ENCODE data around the gene ATRN.
"Not testable (repeated sequence)": the region's sequence is repeated elsewhere in the genome, so short reads cannot be mapped to it uniquely, and the experiment has no call there.

ATRN gene

DNA sequence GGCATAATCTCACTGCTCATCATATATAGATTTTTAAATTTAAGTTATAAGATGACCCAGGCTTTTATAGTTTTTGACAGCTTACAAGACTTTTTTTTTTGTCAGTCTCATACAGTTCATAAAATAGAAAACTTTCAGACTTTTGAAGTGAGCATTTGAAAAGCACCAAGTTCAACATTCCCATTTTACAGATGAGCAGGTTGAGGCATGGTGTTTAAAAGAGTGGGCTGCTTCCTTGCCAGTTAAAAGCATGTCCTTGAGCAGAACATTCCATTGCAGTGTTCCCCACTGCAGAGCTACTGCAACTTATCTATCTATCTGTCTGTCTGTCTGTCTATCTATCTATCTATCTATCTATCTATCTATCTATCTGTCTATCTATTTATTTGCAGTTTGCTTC, 105.5 kb downstream of the ATRN start:
- DNase-seq: no peak

DNA sequence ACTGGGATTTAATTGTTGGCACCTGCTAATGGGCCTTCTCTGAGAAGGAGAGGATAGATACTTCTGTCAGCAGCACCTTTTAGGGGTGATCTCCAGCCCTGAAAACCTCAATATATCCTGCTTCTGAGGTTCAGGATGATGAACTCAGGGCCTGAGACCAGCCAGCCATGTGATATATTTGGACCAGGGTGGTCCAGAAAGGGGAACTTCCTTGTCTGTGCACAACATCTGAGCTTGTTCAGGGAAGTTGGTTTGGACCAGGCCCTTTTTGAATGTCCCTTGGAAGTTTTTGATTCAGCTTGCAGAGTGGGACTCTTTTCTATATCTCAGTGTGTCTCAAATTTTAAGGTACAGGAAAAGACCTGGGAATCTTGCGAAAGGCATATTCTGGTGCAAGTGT, 106.5 kb downstream of the ATRN start:
- DNase-seq: no peak

DNA sequence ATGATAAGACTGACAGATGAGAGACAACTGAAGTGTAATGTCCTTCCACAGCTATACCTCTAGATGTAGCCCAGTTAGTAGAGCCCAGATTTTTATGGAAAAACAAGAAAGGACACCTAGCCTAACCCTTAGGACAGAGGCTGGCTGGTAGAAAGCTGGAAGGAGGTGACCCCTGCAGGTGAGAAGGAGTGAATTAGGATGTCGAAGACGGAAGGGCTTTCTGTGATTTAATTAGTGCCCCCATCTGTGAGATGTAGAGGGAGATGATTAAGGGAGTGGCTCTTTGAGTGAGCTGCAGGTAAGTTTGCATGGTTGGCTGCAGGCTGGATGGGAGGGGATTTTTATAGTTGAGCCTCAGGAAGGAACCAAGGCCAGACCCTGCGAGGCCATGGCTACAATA, 109.6 kb downstream of the ATRN start:
- DNase-seq: no peak

DNA sequence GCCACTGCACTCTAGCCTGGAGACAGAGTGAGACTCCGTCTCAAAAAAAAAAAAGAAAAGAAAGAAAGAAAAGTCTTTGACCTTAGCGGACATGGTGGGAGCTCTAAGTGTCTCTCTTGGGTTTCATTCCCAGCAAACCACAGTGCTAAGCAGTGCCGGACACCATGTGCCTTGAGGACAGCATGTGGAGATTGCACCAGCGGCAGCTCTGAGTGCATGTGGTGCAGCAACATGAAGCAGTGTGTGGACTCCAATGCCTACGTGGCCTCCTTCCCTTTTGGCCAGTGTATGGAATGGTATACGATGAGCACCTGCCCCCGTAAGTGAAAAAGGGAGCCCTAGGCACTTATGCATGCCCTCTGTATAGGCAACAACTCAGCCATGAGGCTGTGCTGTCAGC, 112.9 kb downstream of the ATRN start:
- no peak for DNase-seq

DNA sequence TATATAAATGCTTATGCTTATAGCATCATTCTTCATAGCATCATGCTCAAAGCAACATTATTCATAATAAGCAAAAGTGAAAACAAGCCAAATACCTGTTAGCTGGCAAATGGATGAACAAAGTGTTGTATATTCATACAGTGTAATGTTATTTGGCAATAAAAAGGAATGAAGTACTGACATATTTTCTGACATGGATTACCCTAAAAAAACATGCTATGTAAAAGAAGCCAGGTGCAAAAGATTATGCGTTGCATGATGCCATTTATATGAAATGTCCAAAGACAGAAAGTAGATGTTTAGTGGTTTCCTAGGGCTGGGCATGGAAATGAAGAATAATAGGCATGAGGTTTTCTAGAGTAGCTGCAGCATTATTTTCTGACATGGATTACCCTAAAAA, 115.3 kb downstream of the ATRN start:
- no peak for DNase-seq

DNA sequence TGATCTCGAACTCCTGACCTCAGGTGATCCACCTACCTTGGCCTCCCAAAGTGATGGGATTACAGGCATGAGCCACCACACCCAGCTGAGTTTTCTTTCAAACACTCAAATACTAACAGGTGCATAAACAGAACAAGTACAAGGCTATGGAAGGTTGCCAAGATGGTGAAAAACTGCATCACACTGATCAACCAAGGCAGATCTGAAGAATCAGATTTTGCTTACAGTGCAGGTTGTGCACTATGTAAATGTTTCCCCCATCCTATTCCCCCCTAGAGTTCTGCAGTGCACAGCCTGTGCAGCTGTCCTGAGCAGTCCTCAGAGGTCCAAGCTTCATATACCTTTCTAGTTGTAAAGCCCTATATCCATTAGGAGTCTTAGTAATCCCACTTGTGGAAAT, 119.3 kb downstream of the ATRN start:
- no peak for DNase-seq

DNA sequence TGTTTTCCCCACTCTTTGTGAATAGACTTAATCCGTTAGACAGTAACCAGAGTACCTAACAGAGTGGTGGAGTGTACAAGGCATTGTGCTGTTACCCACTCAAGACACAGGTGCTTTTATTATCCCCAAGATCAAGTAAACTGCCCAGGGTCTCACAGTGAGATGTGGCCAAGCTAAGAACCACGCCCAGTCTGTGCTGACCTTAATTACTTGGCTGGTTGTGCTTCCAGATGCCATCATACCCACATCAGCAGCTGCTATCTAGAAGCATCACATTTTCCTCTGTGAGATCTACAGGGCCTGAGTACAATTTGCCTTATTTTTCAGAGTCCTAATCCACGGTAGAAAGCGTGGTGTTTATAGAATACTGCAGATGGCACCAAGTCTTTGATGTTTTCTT, 122.1 kb downstream of the ATRN start:
- no peak for DNase-seq

DNA sequence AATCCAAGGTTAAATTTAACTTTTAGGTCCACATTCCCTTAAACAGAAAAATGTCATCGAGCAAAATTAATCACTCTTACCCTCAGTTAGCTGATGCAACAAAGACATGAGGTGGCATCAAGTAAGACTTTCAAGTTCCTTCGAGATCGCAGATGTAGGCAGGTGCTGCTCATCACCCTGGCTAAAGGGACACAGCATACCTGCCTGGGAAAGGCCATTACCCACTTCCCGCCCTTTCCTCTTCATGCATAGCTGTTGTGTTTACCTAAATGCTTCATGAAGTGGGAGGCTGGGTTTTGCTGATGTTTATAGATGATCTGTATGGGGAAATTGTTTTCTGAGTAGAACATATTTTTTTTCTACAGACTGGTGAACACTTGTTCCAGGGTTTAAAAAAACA, 124.7 kb downstream of the ATRN start:
- DNase-seq: no peak

DNA sequence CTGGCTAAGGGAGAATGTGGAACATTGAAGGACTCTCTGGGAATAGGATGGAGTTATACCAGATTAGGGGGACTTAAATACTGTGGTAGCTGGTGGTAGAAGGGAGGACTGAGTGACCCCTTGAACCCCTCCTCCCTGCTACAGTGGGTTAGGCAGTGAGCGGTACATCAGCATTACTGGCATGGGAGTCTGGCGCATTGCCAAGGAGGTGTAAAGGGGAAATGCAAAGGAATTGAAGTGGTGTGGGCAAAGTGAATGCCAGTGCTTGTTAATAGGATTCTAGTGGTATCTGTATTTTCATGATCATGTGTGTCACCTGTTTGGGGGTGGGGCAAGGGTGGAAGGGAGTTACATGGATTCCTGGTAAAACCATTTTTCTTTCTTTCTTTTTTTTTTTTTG, 132.3 kb downstream of the ATRN start:
- no peak for DNase-seq

DNA sequence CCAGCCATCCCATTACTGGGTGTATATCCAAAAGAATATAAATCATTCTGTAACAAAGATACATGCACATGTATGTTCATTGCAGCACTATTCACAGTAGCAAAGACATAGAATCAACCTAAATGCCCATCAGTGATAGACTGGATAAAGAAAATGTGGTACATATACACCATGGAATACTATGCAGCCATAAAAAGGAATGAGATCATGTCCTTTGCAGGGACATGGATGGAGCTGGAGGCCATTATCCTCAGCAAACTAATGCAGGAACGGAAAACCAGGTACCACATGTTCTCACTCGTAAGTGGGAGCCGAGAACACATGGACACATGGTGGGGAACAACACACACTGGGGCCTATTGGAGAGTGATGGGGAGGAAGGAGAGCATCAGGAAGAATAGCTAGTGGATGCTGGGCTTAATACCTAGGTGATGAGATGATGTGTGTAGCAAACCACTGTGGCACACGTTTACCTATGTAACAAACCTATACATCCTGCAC, 134.6 kb downstream of the ATRN start:
- not testable (repeated sequence) for DNase-seq

DNA sequence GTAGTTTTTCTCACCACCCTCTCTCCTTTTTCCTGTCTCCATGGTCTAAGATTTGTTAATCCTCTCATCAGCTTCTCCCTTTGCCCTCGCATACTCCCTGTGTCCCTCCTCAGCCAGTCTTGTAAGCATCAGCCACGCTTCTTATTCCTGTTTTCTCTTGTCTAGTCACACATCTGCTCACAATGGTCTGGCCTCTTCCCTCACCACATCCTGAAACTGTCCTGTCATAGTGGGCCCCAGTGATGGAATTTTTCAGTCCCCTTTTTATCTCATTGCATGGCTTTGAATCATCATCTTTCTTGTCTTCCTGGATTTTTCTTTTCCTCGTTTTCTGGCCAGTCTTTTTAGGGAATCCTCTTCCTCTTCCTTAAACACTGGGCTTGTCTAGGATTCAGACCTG, 135.2 kb downstream of the ATRN start:
- DNase-seq: no peak

DNA sequence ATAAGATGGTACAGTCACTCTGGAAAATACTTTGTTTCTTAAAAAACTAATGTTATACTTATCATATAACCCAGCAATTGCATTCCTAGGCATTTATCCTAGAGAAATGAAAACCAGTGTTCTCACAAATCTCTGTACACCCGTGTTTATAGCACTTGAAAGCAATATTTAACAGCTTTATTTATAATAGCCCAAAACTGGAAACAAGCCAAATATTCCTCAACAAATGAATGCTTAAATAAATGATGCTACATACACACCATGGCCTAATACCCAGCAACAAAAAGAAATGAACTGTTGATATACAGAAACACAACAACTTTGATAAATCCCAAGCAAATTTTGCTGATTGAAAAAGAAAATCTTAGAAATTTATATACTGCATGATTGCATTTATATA, 141.1 kb downstream of the ATRN start:
- DNase-seq: no peak

DNA sequence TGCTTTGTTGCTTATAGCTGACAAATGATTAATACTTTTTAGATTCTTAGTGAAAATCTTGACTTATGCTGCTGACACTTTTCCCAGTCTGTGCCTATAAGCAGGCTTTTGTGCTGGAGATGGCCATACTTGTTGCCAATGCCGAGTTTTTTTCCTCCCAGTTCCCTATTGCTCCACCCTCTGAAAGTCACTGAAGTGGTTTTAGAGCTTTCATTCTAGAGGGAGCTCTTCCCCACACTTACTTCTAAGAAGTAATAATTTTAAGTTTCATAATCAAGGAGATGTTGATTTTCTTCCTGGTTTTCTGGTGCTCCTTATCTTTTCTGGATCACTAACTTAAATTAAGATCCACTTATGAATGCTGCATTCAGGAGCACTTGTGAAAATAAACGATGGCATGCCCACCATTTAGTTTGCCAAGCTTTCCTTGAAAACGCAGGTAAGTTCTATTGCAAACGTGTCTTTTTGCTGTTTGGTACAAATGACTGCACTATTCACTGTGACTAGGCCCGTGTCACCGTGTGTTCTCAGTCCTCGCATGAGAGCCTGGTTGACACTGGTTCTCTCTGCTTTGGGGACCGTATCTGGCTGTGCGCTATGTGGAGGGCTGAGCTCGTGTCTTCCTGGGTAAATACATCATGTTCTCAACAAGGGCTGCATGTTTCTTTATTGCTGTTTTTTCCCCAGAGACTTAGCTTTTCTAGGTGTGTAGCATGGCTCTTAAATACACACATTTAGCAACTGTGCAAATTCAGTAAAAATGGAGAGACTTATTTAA, 142.2 kb downstream of the ATRN start:
- no peak for DNase-seq

DNA sequence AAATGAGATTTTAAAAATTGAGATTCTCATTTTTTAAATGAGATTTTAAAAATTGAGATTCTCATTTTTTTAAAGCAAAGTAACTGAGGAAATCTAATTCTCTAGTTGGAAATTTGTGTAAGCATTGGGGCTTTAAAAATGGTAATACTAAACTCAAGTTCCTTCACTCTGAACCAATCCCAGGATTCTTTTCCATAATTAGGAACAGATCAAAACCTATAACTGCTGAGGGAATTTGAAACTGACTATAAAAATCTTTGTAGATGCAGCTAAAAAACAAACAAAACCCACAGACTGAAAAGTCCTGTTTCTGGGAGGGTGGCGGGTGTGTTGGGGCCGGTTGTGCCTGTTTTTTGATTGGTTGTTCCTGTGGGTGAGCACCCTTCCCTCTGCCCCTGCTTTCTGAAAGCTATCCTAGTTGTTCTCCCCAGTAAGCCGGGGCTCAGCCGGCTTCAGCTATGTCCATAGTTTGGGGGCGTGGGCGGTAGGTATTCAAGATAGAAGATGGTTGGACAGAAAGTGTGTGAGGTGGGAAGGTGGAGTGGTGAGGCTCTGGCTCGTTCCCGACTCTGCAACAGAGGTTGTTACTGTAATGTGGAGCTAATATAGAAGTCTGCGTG, 143.1 kb downstream of the ATRN start:
- DNase-seq: no peak

DNA sequence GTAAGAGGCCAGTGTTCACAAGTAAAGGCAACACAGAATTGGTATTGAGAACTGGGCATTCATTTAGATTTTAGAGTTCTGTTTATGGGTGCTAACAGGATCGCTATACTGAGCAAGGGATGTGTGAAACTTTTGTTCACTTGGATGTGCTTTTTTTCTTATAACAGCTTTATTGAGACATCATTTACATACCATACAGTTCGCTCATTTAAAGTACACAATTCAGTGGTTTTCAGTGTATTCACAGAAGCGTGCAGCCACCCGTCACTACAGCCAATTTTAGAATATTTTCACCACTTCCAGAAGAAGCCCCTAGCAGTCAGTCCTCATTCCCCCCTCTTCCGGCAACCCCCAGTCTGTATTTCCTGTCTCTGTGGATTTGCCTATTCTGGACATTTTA, 143.6 kb downstream of the ATRN start:
- DNase-seq: no peak

DNA sequence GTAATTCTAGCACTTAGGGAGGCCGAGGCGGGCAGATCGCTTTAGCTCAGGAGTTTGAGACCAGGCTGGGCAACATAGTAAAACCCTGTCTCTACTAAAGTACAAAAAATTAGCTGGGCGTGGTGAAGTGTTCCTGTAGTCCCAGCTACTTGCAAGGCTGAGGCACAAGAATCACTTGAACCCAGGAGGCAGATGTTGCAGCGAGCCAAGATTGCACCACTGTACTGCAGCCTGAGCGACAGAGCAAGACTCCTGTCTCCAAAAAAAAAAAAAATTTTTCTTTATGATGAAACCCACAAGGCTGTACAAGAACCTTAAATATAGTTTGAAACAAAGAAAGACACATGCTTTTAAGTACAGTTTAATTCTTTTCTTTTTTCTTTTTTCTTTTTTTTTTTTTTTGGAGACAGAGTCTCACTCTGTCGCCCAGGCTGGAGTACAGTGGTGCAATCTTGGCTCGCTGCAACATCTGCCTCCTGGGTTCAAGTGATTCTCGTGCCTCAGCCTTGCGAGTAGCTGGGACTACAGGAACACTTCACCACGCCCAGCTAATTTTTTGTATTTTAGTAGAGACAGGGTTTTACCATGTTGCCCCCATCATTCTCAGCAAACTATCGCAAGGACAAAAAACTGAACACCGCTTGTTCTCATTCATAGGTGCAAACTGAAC, 144.5 kb downstream of the ATRN start:
- DNase-seq: not testable (repeated sequence)

DNA sequence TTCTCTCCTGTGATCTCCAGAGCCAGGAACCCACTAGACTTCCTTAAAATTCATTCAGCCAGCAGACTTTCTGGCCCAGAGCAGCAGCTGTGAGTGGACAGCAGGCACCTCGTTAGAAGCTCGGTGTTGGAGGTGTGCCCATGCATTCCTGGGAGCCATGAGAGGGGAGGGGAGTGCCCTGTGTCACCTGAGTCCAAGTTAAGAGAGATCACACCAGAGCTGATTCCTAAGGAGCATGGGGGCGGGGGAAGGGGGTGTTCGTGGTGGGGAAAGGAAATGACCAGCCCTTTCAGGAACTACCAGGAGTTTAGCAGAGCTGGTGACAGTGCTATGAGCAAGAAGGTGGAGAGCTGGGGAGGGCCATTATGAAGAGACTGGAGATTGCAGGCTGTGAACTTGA, 145.4 kb downstream of the ATRN start:
- no peak for DNase-seq

DNA sequence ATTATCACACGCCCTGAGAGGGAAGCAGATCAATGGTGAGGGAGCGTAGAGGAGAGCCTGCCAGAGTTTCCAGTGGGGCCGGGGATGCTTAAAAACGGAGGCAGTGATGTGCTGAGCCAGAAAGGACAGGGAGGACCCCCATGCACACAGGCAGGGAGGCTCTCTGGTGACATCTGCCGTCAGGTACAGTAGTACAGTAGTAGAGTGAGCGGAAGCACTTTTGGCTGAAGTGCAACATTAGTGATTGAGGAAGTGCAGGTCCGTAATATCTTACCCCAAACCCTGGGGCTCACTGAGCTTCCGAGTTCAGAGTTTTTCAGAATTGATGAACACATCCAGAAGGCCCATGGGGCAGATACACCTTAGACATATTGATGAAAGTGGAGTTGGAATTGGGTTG, 150.3 kb downstream of the ATRN start:
- no peak for DNase-seq

DNA sequence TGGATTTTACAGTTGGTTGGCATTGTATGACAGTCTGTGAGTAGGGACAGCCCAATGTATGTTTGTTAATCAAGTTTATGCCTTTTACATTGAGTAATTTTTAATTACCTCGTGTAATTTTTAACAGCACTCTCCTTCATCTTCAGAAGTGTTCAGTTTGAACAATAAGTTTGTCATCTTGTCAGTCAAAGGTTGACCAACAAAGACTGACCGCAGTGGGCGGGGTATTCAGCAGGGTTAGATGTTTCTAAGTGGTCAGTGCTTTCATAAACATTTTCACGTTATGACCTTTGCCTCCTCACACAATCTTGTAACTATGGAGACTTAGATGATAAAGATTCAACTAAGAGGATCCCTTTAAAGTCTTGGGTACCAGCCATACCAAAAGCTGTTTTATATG, 151.6 kb downstream of the ATRN start:
- no peak for DNase-seq

DNA sequence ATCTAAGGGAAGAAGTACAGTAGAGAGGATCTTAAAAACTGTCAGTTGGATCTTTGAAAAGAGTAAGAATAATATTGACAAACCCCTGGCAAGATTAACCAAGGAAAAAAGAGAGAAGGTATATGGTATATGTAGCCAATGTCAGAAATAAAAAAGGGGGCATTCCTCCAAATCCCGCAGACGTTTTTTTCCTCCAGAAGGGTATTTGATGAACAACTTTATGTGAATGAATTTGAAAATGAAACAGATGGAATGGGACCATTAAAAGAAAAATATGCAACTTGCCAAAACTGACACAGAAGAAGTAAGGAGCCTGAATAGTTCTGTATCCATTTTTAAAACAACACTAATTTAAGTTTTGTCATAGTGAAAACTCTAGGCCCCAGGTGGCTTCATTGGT, 156.7 kb downstream of the ATRN start:
- no peak for DNase-seq

DNA sequence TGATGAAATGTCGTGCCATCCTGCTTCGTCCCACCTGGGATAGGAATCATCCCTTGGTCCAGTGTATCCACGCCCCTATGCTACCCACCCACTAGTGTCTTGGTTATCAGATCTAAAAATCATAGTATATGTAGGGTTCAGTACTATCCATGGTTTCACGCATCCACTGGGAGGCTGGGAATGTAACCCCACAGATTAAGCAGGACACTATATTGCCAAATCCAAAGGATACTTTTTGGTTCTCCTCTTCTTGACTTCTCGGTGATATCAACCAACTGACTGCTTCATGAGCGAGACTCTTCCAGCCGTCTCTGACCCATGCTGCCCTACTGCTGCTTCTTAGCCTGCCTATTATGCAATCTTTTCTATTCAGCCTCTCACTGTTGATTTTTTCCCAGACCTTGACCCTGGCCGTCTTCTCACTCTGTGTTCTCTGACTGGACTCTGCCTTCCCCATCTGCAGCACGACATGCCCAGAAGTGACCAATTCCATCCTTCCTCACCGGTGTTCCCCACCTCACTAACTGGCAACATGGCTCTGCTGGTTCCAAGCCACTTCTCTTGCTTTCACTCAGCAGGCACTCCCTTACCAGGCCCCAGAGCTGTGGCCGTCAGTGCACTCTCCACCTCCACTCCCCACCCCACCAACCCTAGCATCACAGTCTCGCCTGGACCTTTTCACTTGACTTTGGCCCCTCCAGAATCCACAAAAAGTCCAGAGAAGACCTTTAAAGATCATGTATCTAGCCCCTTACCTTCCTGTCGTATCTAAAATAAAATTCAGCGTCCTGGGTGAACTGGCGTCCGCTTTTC, 157.9 kb downstream of the ATRN start:
- DNase-seq: no peak

DNA sequence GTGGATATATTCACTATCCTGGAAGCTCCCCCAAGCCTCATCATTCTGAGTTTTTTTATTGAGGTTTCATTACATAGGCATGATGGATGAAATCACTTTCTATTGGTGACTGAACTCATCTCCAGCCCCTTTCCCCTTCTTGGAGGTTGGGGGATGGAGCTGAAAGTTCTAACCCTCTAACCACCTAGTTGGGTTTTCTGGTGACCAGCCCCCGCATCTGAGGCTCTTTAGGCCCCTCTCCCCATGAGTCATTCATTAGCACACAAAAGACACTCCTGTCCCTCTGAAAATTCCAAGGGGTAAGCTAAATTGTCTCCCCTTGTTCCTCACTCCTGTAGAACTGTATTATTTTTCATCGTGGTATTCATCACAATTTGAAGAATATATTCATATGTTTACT, 159.1 kb downstream of the ATRN start:
- no peak for DNase-seq

DNA sequence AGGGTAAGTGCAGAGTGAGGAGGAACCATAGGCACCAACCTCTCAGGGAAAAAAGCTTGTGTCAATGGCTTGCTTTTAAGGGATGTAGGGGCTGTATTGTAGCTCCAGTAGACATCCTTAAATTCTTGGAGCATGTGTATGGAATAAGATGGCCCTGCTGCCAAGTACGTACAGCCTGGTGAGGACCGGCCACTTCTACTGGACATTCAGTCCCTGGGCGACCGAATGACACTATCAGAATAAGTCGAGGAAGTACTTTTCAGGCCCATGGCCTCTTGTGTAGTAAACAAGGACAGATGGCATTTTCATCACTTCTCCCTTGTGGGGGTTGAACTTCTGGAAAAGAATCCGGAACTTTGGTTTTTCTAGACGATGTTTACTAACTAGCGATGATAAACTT, 159.6 kb downstream of the ATRN start:
- DNase-seq: no peak
